H9 (cell line): ENCODE results near the gene SPOP. TPM values are rescaled to one million over a fixed set of nuclear protein-coding genes. Genes with fewer than 3 reads are reported as not detected.

Source experiments
- DNase-seq: peaks from one replicate; pipeline ENCODE4 v3.0.0-alpha.2; 2017
- H2AFZ ChIP-seq: one replicate; pipeline ENCODE4 v1.6.1; 2013; ENCODE audit warnings: mild to moderate bottlenecking, low read length, control low read depth, moderate library complexity
- H2AK5ac ChIP-seq: 2 replicates; pipeline ENCODE4 v1.6.1; 2013; ENCODE audit warnings: low read length, control low read depth, mixed read lengths; ENCODE audit not compliant: insufficient read length
- H2BK120ac ChIP-seq: one replicate; pipeline ENCODE4 v1.6.1; 2013; ENCODE audit warnings: low read depth, mild to moderate bottlenecking, low read length, control low read depth, inconsistent platforms; ENCODE audit not compliant: poor library complexity, severe bottlenecking
- H2BK12ac ChIP-seq: 2 replicates; pipeline ENCODE4 v1.6.1; 2013; ENCODE audit warnings: low read length, control low read depth, mixed read lengths, low read depth; ENCODE audit not compliant: insufficient read length
- H2BK15ac ChIP-seq: 2 replicates; pipeline ENCODE4 v1.6.1; 2013; ENCODE audit warnings: low read depth, low read length, control low read depth
- H2BK20ac ChIP-seq: one replicate; pipeline ENCODE4 v1.6.1; 2013; ENCODE audit warnings: low read depth, mild to moderate bottlenecking, low read length, control low read depth, inconsistent platforms; ENCODE audit not compliant: poor library complexity, severe bottlenecking
- H2BK5ac ChIP-seq: 2 replicates; pipeline ENCODE4 v1.6.1; 2013; ENCODE audit warnings: low read length, control low read depth, mixed read lengths; ENCODE audit not compliant: insufficient read length
- H3K14ac ChIP-seq: 2 replicates; pipeline ENCODE4 v1.6.1; 2013; ENCODE audit warnings: low read length, control low read depth; ENCODE audit not compliant: insufficient read depth
- H3K18ac ChIP-seq: 2 replicates; pipeline ENCODE4 v1.6.1; 2013; ENCODE audit warnings: low read depth, mild to moderate bottlenecking, mixed read lengths, low read length, control low read depth; ENCODE audit not compliant: insufficient read length
- H3K23ac ChIP-seq: 2 replicates; pipeline ENCODE4 v1.6.1; 2013; ENCODE audit warnings: low read length, control low read depth, mixed read lengths, low read depth; ENCODE audit not compliant: insufficient read length
- H3K23me2 ChIP-seq: 2 replicates; pipeline ENCODE4 v1.6.1; 2013; ENCODE audit warnings: low read depth, mild to moderate bottlenecking, mixed read lengths, low read length, control low read depth; ENCODE audit not compliant: insufficient read length, poor library complexity, severe bottlenecking
- H3K27ac ChIP-seq: 2 replicates; pipeline ENCODE4 v1.5.1; 2013; ENCODE audit warnings: low read length, control low read depth, mixed read lengths, low read depth; ENCODE audit not compliant: insufficient read length
- H3K27me3 ChIP-seq: 2 replicates; pipeline ENCODE4 v1.6.1; 2013; ENCODE audit warnings: low read length, control low read depth, inconsistent platforms; ENCODE audit not compliant: insufficient read depth
- H3K4ac ChIP-seq: 2 replicates; pipeline ENCODE4 v1.6.1; 2013; ENCODE audit warnings: low read depth, mild to moderate bottlenecking, control low read depth, inconsistent platforms, low read length, moderate library complexity
- H3K4me1 ChIP-seq: 2 replicates; pipeline ENCODE4 v1.6.1; 2013; ENCODE audit warnings: low read length, control low read depth, inconsistent platforms; ENCODE audit not compliant: insufficient read depth
- H3K4me2 ChIP-seq: 2 replicates; pipeline ENCODE4 v1.6.1; 2013; ENCODE audit warnings: low read length, control low read depth, mixed read lengths; ENCODE audit not compliant: insufficient read length, insufficient read depth
- H3K56ac ChIP-seq: 2 replicates; pipeline ENCODE4 v1.6.1; 2013; ENCODE audit warnings: low read depth, mild to moderate bottlenecking, mixed read lengths, low read length, control low read depth; ENCODE audit not compliant: insufficient read length
- H3K79me1 ChIP-seq: 2 replicates; pipeline ENCODE4 v1.6.1; 2013; ENCODE audit warnings: low read depth, mild to moderate bottlenecking, moderate library complexity, low read length, control low read depth, inconsistent platforms; ENCODE audit not compliant: insufficient read depth, poor library complexity, severe bottlenecking
- H3K79me2 ChIP-seq: 2 replicates; pipeline ENCODE4 v1.6.1; 2013; ENCODE audit warnings: low read length, control low read depth, inconsistent platforms; ENCODE audit not compliant: insufficient read depth
- H3K9ac ChIP-seq: 2 replicates; pipeline ENCODE4 v1.6.1; 2013; ENCODE audit warnings: low read length, control low read depth, mixed read lengths; ENCODE audit not compliant: insufficient read length; ENCODE audit errors: extremely low read depth
- H3K9me3 ChIP-seq: one replicate; pipeline ENCODE4 v1.6.1; 2013; ENCODE audit warnings: low read depth, low read length, inconsistent platforms; ENCODE audit not compliant: control insufficient read depth
- H3T11ph ChIP-seq: one replicate; pipeline ENCODE4 v1.6.1; 2013; ENCODE audit warnings: mild to moderate bottlenecking, low read length, control low read depth, inconsistent platforms
- H4K20me1 ChIP-seq: one replicate; pipeline ENCODE4 v1.6.1; 2013; ENCODE audit not compliant: control insufficient read depth, insufficient read length, insufficient read depth
- H4K5ac ChIP-seq: 2 replicates; pipeline ENCODE4 v1.6.1; 2013; ENCODE audit warnings: low read depth, mild to moderate bottlenecking, mixed read lengths, low read length, control low read depth; ENCODE audit not compliant: insufficient read length
- H4K8ac ChIP-seq: replicated peaks from 2 replicates; pipeline ENCODE4 v1.6.1; 2013; ENCODE audit warnings: low read length, control low read depth, mixed read lengths, low read depth; ENCODE audit not compliant: insufficient read length
- H4K91ac ChIP-seq: 2 replicates; pipeline ENCODE4 v1.6.1; 2013; ENCODE audit warnings: low read depth, mild to moderate bottlenecking, moderate library complexity, mixed read lengths, low read length, control low read depth; ENCODE audit not compliant: insufficient read length
- H3K27ac Mint-ChIP-seq, 3 experiments: 2 replicates in 2 of 3; 3 replicates in 1 of 3; pipeline ENCODE4 v1.8.0; 2020 to 2021; ENCODE audit warnings: mixed read lengths in 3 of 3, mild to moderate bottlenecking in 1 of 3, moderate library complexity in 1 of 3
- H3K27me3 Mint-ChIP-seq: 2 replicates; pipeline ENCODE4 v1.8.0; 2021; ENCODE audit warnings: low read depth, mild to moderate bottlenecking, moderate library complexity, mixed read lengths
- H3K36me3 Mint-ChIP-seq, 3 experiments: 2 replicates in 2 of 3; 3 replicates in 1 of 3; pipeline ENCODE4 v1.8.0; 2020 to 2021; ENCODE audit warnings: low read depth in 3 of 3, mixed read lengths in 3 of 3; ENCODE audit not compliant: insufficient read depth in 1 of 3
- H3K4me1 Mint-ChIP-seq, 2 experiments: 2 replicates each; pipeline ENCODE4 v1.8.0; 2020; ENCODE audit warnings: mixed read lengths in 2 of 2
- H3K4me3 Mint-ChIP-seq, 2 experiments: 2 replicates in 1 of 2; 3 replicates in 1 of 2; pipeline ENCODE4 v1.8.0; 2020 to 2021; ENCODE audit warnings: mild to moderate bottlenecking in 2 of 2, mixed read lengths in 2 of 2, moderate library complexity in 1 of 2
- H3K9me3 Mint-ChIP-seq, 2 experiments: 2 replicates in 1 of 2; 3 replicates in 1 of 2; pipeline ENCODE4 v1.8.0; 2020; ENCODE audit warnings: mild to moderate bottlenecking in 2 of 2, mixed read lengths in 2 of 2, moderate library complexity in 1 of 2
- WGBS: extraction: QIAGEN DNeasy Blood & Tissue Kit; methylation state at CpG from one replicate; pipeline ENCODE4 v1.1.7; 2013; ENCODE audit warnings: missing lambda C conversion rate, low lambda C conversion rate, mixed read lengths; ENCODE audit not compliant: insufficient read length; ENCODE audit errors: extremely low coverage; 5-methylcytosine and 5-hydroxymethylcytosine counted together
- total RNA-seq: library from RNA; stranded (reverse); gene quantifications from 2 replicates; pipeline ENCODE4 v1.2.1, GENCODE V29; 2021
- TF ChIP-seq, protein P1 (sequence below): fragments of 200-600 bp; sonication (generic); conservative IDR thresholded peaks from 3 replicates; pipeline ENCODE4 v1.8.0; 2021; ENCODE audit warnings: antibody characterized with exemption, mild to moderate bottlenecking

The SPOP gene
- total RNA-seq, 1 experiment from 2014 or later = 33.7 TPM

DNA sequence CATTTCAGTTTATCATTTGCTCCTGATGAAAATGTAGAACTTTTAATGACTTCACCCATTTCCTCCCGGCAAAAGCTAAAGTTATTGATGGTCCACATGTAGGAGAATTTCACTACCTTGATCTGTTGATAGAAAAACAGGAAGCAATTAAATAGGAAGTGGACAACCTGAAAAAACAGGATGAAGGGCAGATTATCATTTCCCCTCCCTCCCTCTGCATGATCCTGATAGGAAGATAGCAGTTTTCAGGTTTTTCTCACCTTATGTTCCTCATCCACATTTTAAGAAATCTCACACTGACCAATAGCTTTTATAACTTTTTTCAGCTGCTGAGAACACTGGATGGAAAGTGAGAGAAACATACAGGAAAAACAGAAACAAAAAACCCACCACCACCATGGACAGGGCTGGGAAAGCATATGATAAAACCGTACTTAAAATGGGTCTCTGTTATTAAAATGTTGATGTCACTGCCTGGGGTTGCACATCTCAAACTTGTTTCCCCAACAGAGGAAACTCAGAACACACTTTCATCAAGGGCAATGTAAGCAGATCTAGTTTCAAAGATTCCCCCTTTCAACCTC, 55.9 kb downstream of the SPOP start:
- Mint-ChIP-seq H3K36me3 (peaks cover 8 to 38% (median 35%) of the 10 kb centered on the region in 3 experiments; a peak in 6 of 7 replicates), H3K27me3 (no peaks in the 10 kb centered on the region), H3K9me3 (no peaks in the 10 kb centered on the region), H3K4me1 (no peaks in the 10 kb centered on the region; a peak in 1 of 4 replicates), H3K27ac (peak overlapping the region in 1 of 3 experiments; percentile 80; a peak in 1 of 7 replicates), H3K4me3 (no peak overlapping the region)
- DNase-seq = no peak
- Histone ChIP-seq H3K9me3 (no peaks in the 10 kb centered on the region), H3K4me2 (no peak overlapping the region), H3K23ac (no peak overlapping the region), H4K5ac (no peak overlapping the region), H3K79me1 (no peaks in the 10 kb centered on the region), H3K27ac (no peak overlapping the region), H2BK12ac (no peak overlapping the region), H3K4me1 (no peaks in the 10 kb centered on the region; the same call in 1 of the 2 replicates), H4K20me1 (no peaks in the 10 kb centered on the region), H2BK20ac (no peak overlapping the region), H2BK15ac (no peak overlapping the region), H2BK5ac (no peak overlapping the region), H2AK5ac (no peak overlapping the region), H3K27me3 (no peaks in the 10 kb centered on the region), H3K18ac (no peak overlapping the region), H3K9ac (no peak overlapping the region), H3K23me2 (no peaks in the 10 kb centered on the region), H3K79me2 (no peaks in the 10 kb centered on the region), H3T11ph (no peak overlapping the region), H2AFZ (no peak overlapping the region), H2BK120ac (no peak overlapping the region), H3K4ac (no peak overlapping the region), H4K8ac (no peak overlapping the region), H4K91ac (no peak overlapping the region), H3K56ac (no peak overlapping the region), H3K14ac (no peak overlapping the region)
- TF ChIP-seq, protein P1, sequence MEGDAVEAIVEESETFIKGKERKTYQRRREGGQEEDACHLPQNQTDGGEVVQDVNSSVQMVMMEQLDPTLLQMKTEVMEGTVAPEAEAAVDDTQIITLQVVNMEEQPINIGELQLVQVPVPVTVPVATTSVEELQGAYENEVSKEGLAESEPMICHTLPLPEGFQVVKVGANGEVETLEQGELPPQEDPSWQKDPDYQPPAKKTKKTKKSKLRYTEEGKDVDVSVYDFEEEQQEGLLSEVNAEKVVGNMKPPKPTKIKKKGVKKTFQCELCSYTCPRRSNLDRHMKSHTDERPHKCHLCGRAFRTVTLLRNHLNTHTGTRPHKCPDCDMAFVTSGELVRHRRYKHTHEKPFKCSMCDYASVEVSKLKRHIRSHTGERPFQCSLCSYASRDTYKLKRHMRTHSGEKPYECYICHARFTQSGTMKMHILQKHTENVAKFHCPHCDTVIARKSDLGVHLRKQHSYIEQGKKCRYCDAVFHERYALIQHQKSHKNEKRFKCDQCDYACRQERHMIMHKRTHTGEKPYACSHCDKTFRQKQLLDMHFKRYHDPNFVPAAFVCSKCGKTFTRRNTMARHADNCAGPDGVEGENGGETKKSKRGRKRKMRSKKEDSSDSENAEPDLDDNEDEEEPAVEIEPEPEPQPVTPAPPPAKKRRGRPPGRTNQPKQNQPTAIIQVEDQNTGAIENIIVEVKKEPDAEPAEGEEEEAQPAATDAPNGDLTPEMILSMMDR = no peak
- no CpG with 5 or more reads among the region's 2 CpGs for WGBS
